Colonic mucosa (tissue), 4 donors: ENCODE measurements around the gene MTA1. TPM values are rescaled to one million over a fixed set of nuclear protein-coding genes. Genes with fewer than 3 reads are reported as not detected.

ENCODE experiments used
- DNase-seq: peaks from one replicate; pipeline ENCODE4 v3.0.0-alpha.2; 2020
- H3K27ac ChIP-seq: fragments of 200-600 bp; one replicate; pipeline ENCODE4 v1.8.0; 2021
- H3K27me3 ChIP-seq: fragments of 200-600 bp; one replicate; pipeline ENCODE4 v1.8.0; 2021
- H3K36me3 ChIP-seq: fragments of 200-600 bp; one replicate; pipeline ENCODE4 v1.8.0; 2021
- H3K4me1 ChIP-seq: fragments of 200-600 bp; one replicate; pipeline ENCODE4 v1.8.0; 2021; ENCODE audit warnings: mild to moderate bottlenecking
- H3K4me3 ChIP-seq: fragments of 200-600 bp; one replicate; pipeline ENCODE4 v1.8.0; 2021
- H3K9ac ChIP-seq, 2 donors: one replicate each; pipeline ENCODE4 v1.7.0; 2013; ENCODE audit warnings: control low read depth in 2 of 2, low read depth in 2 of 2, low read length in 2 of 2
- H3K9me3 ChIP-seq: fragments of 200-600 bp; one replicate; pipeline ENCODE4 v1.8.0; 2021
- intact Hi-C: fragments of 100-400 bp; cut with DNase I; formaldehyde crosslinking; loops from one replicate; pipeline ENCODE4 v1.14.1; 2022
- total RNA-seq, 2 donors: library from RNA; stranded (reverse); fragmentation: NEBNext Ultra II Directional in 1 of 2; extraction: Animal tissue kit (Norgen Biotek cat#: 25700) in 1 of 2; gene quantifications; one replicate each; pipeline ENCODE4 v1.2.1, GENCODE V29; 2021
- TF ChIP-seq, protein P1 (sequence below): fragments of 200-600 bp; IDR thresholded peaks from one replicate; pipeline ENCODE4 v1.8.0; 2022; ENCODE audit warnings: antibody characterized with exemption, mild to moderate bottlenecking
- donor health status: healthy.
- donor health status: DM: no; HTN: no; CAD: no.
- donor health status: DM: no; HTN: no; CAD: no.

The MTA1 gene
- total RNA-seq, 2 donors from 2014 or later, result 47.0 to 90.2 TPM

DNA sequence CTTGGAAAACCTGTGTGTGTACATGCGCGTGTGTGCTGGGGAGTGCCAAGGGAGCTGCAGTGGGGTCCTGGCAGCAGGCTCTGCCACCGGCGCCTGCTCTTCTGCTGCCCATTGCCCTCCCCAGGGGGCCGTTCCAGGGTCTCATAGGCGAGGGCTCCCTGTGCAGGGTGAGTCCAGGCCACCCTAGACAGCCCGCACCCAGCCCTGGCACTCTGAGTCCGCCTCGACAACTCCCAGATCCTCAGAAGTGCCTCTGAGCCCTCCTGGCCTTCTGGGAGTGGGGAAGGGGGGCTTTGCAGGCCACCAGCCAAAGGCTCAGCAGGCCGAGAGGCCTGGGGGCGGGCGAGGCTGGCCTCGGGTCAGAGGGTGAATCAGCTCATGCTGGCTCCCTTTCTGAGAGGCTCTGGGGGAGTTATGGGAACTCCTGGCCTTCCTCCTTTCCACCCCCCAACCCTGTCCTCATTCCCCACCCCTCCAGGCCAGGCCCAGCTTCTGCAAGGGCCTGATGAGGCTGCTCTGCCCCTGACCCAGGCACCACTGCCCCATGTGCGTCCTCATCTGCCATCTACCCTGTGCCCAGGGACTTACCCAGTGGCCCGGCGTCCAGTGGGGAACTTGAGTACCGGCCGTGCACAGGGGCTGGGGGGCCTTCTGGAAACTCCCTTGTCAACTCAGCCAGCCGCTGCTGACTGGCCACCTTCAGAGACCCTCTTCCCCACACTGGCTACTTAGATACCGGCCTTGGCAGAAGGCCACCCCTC is 69.3 kb downstream of the MTA1 start:
- Histone ChIP-seq H3K9me3 (no peaks in the 10 kb centered on the region), H3K27me3 (peaks cover 12% of the 10 kb centered on the region), H3K36me3 (no peaks in the 10 kb centered on the region), H3K4me3 (peak overlapping the region; percentile 64), H3K27ac (peak overlapping the region; percentile 96), H3K9ac (peak overlapping the region; percentile 85 to 96), H3K4me1 (peaks cover 20% of the 10 kb centered on the region)
- TF ChIP-seq, protein P1, sequence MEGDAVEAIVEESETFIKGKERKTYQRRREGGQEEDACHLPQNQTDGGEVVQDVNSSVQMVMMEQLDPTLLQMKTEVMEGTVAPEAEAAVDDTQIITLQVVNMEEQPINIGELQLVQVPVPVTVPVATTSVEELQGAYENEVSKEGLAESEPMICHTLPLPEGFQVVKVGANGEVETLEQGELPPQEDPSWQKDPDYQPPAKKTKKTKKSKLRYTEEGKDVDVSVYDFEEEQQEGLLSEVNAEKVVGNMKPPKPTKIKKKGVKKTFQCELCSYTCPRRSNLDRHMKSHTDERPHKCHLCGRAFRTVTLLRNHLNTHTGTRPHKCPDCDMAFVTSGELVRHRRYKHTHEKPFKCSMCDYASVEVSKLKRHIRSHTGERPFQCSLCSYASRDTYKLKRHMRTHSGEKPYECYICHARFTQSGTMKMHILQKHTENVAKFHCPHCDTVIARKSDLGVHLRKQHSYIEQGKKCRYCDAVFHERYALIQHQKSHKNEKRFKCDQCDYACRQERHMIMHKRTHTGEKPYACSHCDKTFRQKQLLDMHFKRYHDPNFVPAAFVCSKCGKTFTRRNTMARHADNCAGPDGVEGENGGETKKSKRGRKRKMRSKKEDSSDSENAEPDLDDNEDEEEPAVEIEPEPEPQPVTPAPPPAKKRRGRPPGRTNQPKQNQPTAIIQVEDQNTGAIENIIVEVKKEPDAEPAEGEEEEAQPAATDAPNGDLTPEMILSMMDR, result no peak
- peak; percentile 39 for DNase-seq
- intact Hi-C loops, result loop anchor here (5.0 kb wide), 1 partner anchor 117 kb away; no protein-coding TSS in a partner anchor

DNA sequence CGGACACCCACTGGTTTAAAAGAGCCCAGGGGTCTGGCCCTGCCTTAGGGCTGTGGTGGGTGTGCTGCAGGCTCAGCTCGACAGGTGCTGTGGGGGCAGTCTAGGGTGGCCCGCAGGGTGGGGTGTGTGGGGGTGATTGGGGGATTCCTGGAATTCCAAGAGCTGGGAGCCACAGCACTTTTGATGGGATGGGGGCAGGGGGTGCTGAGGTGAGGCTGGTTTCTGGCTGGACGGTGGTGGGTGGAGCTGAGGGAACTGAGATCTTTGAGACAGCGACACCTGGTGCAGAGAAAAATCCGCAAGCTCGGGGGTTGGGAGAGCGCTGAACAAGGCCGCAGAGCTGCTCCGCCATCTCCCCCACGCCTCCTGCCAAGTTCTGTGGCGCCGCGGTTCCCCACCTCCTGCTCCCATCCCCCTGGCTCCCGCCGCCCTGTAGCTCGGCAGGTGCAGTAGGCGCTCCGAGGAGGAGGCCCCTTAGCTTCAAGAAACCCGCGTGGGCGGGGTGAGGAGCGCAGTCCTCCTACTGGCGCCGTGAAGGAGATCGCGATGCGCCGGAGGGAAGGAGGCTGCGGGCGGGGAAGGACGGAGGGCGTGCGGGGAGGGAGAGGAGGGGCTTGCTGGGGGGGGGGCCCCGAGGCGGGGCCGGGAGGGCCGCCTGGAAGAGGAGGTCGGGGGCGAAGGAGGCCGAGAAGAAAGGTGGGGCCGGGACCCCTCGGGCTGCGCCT is 70.1 kb downstream of the MTA1 start:
- peak overlapping the region; percentile 85 to 96 for H3K9ac ChIP-seq
- DNase-seq, result peak; percentile 94
- H3K4me3 ChIP-seq, result peak overlapping the region; percentile 64
- peaks cover 12% of the 10 kb centered on the region for H3K27me3 ChIP-seq
- TF ChIP-seq, protein P1, result peak; percentile 37
- no peaks in the 10 kb centered on the region for H3K9me3 ChIP-seq
- intact Hi-C loops, result loop anchor here (5.0 kb wide), 2 partner anchors 38 to 117 kb away; partner anchors contain the start of gene TMEM121
- peaks cover 20% of the 10 kb centered on the region for H3K4me1 ChIP-seq
- no peaks in the 10 kb centered on the region for H3K36me3 ChIP-seq
- H3K27ac ChIP-seq, result peak overlapping the region; percentile 96

DNA sequence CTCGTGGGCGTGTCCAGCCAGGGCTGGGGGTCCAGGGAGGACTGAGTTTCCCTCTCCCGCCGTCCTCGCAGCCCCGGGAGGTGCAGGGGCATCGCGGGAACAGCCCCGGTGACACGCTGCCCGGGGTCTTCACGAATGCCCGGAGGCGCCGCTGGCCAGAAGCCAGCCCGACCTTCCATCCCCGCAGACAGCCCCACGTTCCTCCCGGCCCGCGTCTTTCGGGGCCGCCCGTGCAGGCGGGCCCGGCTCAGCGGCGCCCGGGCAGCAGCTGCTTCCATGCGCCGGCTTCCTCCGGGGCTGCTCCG is 70.6 kb downstream of the MTA1 start:
- intact Hi-C loops, result loop anchor here (5.0 kb wide), 1 partner anchor 37 kb away; the partner anchor contains the start of gene TMEM121
- Histone ChIP-seq H3K9ac (peak overlapping the region; percentile 85 to 96), H3K9me3 (no peaks in the 10 kb centered on the region), H3K4me1 (peaks cover 20% of the 10 kb centered on the region), H3K36me3 (no peaks in the 10 kb centered on the region), H3K4me3 (peak overlapping the region; percentile 64), H3K27ac (peak overlapping the region; percentile 96), H3K27me3 (peaks cover 12% of the 10 kb centered on the region)
- DNase-seq, result no peak
- TF ChIP-seq, protein P1, result no peak

DNA sequence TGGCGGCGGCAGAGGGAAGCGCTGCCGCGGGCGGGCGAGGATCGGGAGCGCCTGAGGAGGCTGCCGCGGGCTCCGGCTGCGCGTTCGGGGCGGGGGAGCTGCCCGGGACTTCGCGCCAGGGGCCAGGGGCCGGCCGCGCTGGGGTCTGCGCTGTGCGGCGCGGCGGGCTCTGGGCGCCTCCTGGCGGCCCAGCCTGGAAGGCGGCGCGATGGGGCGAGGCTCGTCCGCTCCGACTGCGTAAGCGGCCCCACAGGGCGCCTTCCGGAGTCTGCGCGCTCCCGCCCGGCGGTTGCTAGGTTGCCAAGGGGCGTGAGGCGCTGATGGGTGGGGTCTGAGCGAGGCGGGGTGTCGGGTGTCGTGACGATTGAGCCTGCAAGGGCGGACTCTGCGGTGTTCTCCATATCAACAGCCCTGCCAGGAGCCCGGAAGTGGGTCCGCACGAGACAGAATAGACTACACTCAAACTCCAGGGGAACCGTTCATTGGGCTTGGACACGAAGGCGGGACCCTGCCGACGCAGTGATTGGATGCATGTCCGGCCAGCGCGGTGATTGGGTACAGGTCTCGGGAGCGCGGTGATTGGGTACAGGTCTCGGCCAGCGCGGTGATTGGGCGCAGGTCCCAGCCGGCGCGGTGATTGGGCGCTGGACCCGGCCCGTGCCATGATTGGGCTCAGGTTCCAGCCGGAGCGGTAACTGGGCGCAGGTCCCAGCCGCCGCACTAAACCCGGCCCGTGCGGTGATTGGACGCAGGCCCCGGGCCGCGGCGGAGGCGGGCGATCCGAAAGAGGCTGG is 71.1 kb downstream of the MTA1 start, which contains the start of gene TEDC1:
TSS of gene TEDC1 (plus strand) at position 675 of the 794 bp plus-strand sequence. CDS start 130 bp downstream, outside the sequence.
- H3K4me1 ChIP-seq, result peaks cover 17% of the 10 kb centered on the region

More for the DNA sequence above, 71.1 kb downstream of the MTA1 start, which contains the start of gene TEDC1:
- Histone ChIP-seq H3K36me3 (no peaks in the 10 kb centered on the region), H3K27me3 (peaks cover 12% of the 10 kb centered on the region), H3K27ac (peak within 1 kb of the TSS; percentile 96), H3K4me3 (peak within 1 kb of the TSS; percentile 91), H3K9ac (peak within 1 kb of the TSS; percentile 85 to 96), H3K9me3 (no peaks in the 10 kb centered on the region)
- TF ChIP-seq, protein P1, result peak; percentile 61
- peak; percentile 99 for DNase-seq
- intact Hi-C loops, result loop anchor here (5.0 kb wide), 1 partner anchor 37 kb away; the partner anchor contains the start of gene TMEM121
